Measurements from ENCODE around the gene IFT88. TPM values are rescaled to one million over a fixed set of nuclear protein-coding genes. Genes with fewer than 3 reads are reported as not detected.

IFT88 gene
- total RNA-seq, 1 experiment from 2014 or later = 5.2 TPM

- Histone ChIP-seq H3K23me2 (ENCODE audit: insufficient read length, low read depth, low read length, poor library complexity, severe bottlenecking) (no peaks in the 10 kb centered on the region), H3K9ac (ENCODE audit: extremely low read depth, insufficient read length, low read length) (no peak overlapping the region), H3K23ac (ENCODE audit: insufficient read length, low read depth, low read length) (no peak overlapping the region), H4K8ac (replicated peaks; ENCODE audit: insufficient read length, low read depth, low read length) (no peak overlapping the region), H2BK20ac (ENCODE audit: low read depth, low read length, poor library complexity, severe bottlenecking) (no peak overlapping the region), H3K14ac (ENCODE audit: insufficient read depth, low read length) (no peak overlapping the region), H4K91ac (ENCODE audit: insufficient read length, low read depth, low read length) (no peak overlapping the region), H2BK120ac (ENCODE audit: low read depth, low read length, poor library complexity, severe bottlenecking) (no peak overlapping the region), H2BK5ac (ENCODE audit: insufficient read length, low read length) (no peak overlapping the region), H4K5ac (ENCODE audit: insufficient read length, low read depth, low read length) (no peak overlapping the region), H3K4me1 (ENCODE audit: insufficient read depth, low read length) (no peaks in the 10 kb centered on the region), H2BK12ac (ENCODE audit: insufficient read length, low read depth, low read length) (no peak overlapping the region), H3K9me3 (ENCODE audit: control insufficient read depth, low read depth, low read length) (no peaks in the 10 kb centered on the region), H3K4me2 (ENCODE audit: insufficient read depth, insufficient read length, low read length) (no peak overlapping the region), H3K27me3 (ENCODE audit: insufficient read depth, low read length) (no peaks in the 10 kb centered on the region), H3K79me2 (ENCODE audit: insufficient read depth, low read length) (no peaks in the 10 kb centered on the region), H3T11ph (ENCODE audit: low read length) (no peak overlapping the region), H3K27ac (ENCODE audit: insufficient read length, low read depth, low read length) (no peak overlapping the region), H2BK15ac (ENCODE audit: low read depth, low read length) (no peak overlapping the region), H3K56ac (ENCODE audit: insufficient read length, low read depth, low read length) (no peak overlapping the region), H2AK5ac (ENCODE audit: insufficient read length, low read length) (no peak overlapping the region), H3K4ac (ENCODE audit: low read depth, low read length) (no peak overlapping the region), H4K20me1 (ENCODE audit: control insufficient read depth, insufficient read depth, insufficient read length) (no peaks in the 10 kb centered on the region), H2AFZ (ENCODE audit: low read length) (no peak overlapping the region), H3K79me1 (ENCODE audit: insufficient read depth, low read depth, low read length, poor library complexity, severe bottlenecking) (no peaks in the 10 kb centered on the region), H3K18ac (ENCODE audit: insufficient read length, low read depth, low read length) (no peak overlapping the region)
- Mint-ChIP-seq H3K4me3 (no peak overlapping the region), H3K27me3 (ENCODE audit: low read depth) (no peaks in the 10 kb centered on the region), H3K36me3 (ENCODE audit: insufficient read depth in 1 of 3, low read depth in 3 of 3) (peaks cover 1 to 7% (median 2%) of the 10 kb centered on the region in 3 experiments; a peak in 3 of 7 replicates), H3K27ac (0 out of 7 replicates have a peak overlapping the region, but pooled peaks of 1 of the 3 experiments have one; percentile 29), H3K4me1 (no peaks in the 10 kb centered on the region), H3K9me3 (no peaks in the 10 kb centered on the region)
- no CpG with 5 or more reads among the region's 2 CpGs for WGBS (ENCODE audit: extremely low coverage, insufficient read length, low lambda C conversion rate)
- no peak for TF ChIP-seq CTCF (conservative IDR thresholded peaks at IDR 0.05)
- no peak for DNase-seq
These were observed 27.3 kb downstream of the IFT88 start for GRCh38 chr13:20594280-20594679.

All from H9 (cell line).